GM23338 (cell line): ENCODE results near the gene ZNF300. TPM values are rescaled to one million over a fixed set of nuclear protein-coding genes. Genes with fewer than 3 reads are reported as not detected.

Source experiments
- CTCF ChIP-seq, 2 experiments: fragments of 200-600 bp in 1 of 2; sonication (generic) in 1 of 2; conservative IDR thresholded peaks; 2 replicates each; pipeline versions ENCODE4 v1.5.1 to v1.6.1; 2016 to 2017; ENCODE audit warnings: antibody characterized with exemption in 2 of 2, low read depth in 2 of 2, mild to moderate bottlenecking in 2 of 2, moderate library complexity in 1 of 2
- ETS1 ChIP-seq: IDR thresholded peaks from 2 replicates; pipeline ENCODE4 v1.6.1; 2016; ENCODE audit warnings: antibody characterized with exemption
- NANOG ChIP-seq: IDR thresholded peaks from 2 replicates; pipeline ENCODE4 v1.6.1; 2016; ENCODE audit warnings: antibody characterized with exemption, borderline replicate concordance
- REST ChIP-seq: IDR thresholded peaks from one replicate; pipeline ENCODE4 v1.6.1; 2018; ENCODE audit warnings: antibody characterized with exemption; ENCODE audit not compliant: unreplicated experiment
- ZNF462 ChIP-seq: fragments of 250-450 bp; sonication (Bioruptor Pico); IDR thresholded peaks from 2 replicates; pipeline ENCODE4 v1.5.0; 2020; ENCODE audit warnings: mild to moderate bottlenecking, moderate library complexity
- polyA plus RNA-seq: library from polyadenylated mRNA; unstranded; fragments of >200 nt; fragmentation: Nextera tagmentation; extraction: Ambion mirVana; gene quantifications from 2 replicates; pipeline ENCODE4 v1.2.1, GENCODE V29; 2016
- total RNA-seq: library from RNA; depleted of rRNA; stranded (reverse); fragments of >200 nt; shearing (Covaris generic); gene quantifications from 2 replicates; pipeline ENCODE4 v1.2.3, GENCODE V29; 2014

Gene ZNF300
- total and polyA plus RNA-seq, 2 experiments from 2014 or later = 15.1 to 25.9 TPM

- TF ChIP-seq ZNF462 (CRISPR knock-in tag) (no peak), REST (no peak), NANOG (no peak), ETS1 (no peak), CTCF (conservative IDR thresholded peaks at IDR 0.05; ENCODE audit: low read depth in 2 of 2) (no peak)
These were observed 53.7 kb downstream of the ZNF300 start (continued) for GRCh38 chr5:150851039-150851438.
